Progenitor cell of endocrine pancreas (in vitro differentiated cells): ENCODE measurements around the gene KRT16. TPM values are rescaled to one million over a fixed set of nuclear protein-coding genes. Genes with fewer than 3 reads are reported as not detected.
"Not testable (repeated sequence)": the region's sequence is repeated elsewhere in the genome, so short reads cannot be mapped to it uniquely, and the experiment has no call there.

ENCODE experiments used
- DNase-seq: peaks from one replicate; pipeline ENCODE4 v3.0.0; 2021; ENCODE audit warnings: low spot score; ENCODE audit not compliant: unreplicated experiment
- H3K27ac Mint-ChIP-seq: 2 replicates; pipeline ENCODE4 v1.8.0; 2021; ENCODE audit warnings: mild to moderate bottlenecking, moderate library complexity, mixed read lengths
- H3K27me3 Mint-ChIP-seq: 2 replicates; pipeline ENCODE4 v1.8.0; 2021; ENCODE audit warnings: mixed read lengths
- H3K36me3 Mint-ChIP-seq: 2 replicates; pipeline ENCODE4 v1.8.0; 2022; ENCODE audit warnings: mixed read lengths; ENCODE audit not compliant: insufficient read depth
- H3K4me1 Mint-ChIP-seq: 2 replicates; pipeline ENCODE4 v1.8.0; 2021; ENCODE audit warnings: low read depth, mixed read lengths
- H3K4me3 Mint-ChIP-seq: 2 replicates; pipeline ENCODE4 v1.8.0; 2021; ENCODE audit warnings: low read depth, mild to moderate bottlenecking, moderate library complexity, mixed read lengths
- H3K9me3 Mint-ChIP-seq: 2 replicates; pipeline ENCODE4 v1.8.0; 2021; ENCODE audit warnings: low read depth, mixed read lengths
- CTCF ChIP-seq: fragments of 200-600 bp; sonication (generic); IDR thresholded peaks from one replicate; pipeline ENCODE4 v1.5.0; 2021; ENCODE audit warnings: antibody characterized with exemption, mild to moderate bottlenecking; ENCODE audit not compliant: unreplicated experiment
- long read RNA-seq: library from polyadenylated mRNA; unstranded; transcript quantifications from one replicate; pipeline ENCODE4 v2.0.0, GENCODE V29; 2020
- total RNA-seq: library from RNA; stranded (reverse); gene quantifications from 2 replicates; pipeline ENCODE4 v1.2.1, GENCODE V29; 2021

The KRT16 gene
- total RNA-seq: not detected in 2 replicates
- long read RNA-seq: 0 reads

- DNase-seq, H3K36me3 Mint-ChIP-seq, H3K4me3 Mint-ChIP-seq, H3K4me1 Mint-ChIP-seq, H3K9me3 Mint-ChIP-seq, H3K27ac Mint-ChIP-seq: not testable (repeated sequence)
- peaks cover 21% of the 10 kb centered on the region for H3K27me3 Mint-ChIP-seq
Observed at GRCh38 chr17:41612376-41613160, at the start of gene KRT16. Gene KRT16, minus strand, starts transcription at chr17:41612767. Its CDS starts 79 bp downstream, at chr17:41612688.

- no peak overlapping the region for H3K27ac Mint-ChIP-seq
- no peak overlapping the region for H3K4me3 Mint-ChIP-seq
- no peaks in the 10 kb centered on the region for H3K36me3 Mint-ChIP-seq
- peaks cover 4% of the 10 kb centered on the region for H3K4me1 Mint-ChIP-seq
- H3K9me3 Mint-ChIP-seq: no peaks in the 10 kb centered on the region
- peaks cover 6% of the 10 kb centered on the region for H3K27me3 Mint-ChIP-seq
- TF ChIP-seq CTCF: no peak
- DNase-seq: no peak
Observed at GRCh38 chr17:41660221-41660711, 47.7 kb upstream of the KRT16 start.

- Mint-ChIP-seq H3K27me3 (peaks cover 6% of the 10 kb centered on the region), H3K4me3 (no peak overlapping the region), H3K36me3 (no peaks in the 10 kb centered on the region), H3K9me3 (no peaks in the 10 kb centered on the region), H3K27ac (peak overlapping the region; percentile 35), H3K4me1 (peaks cover 6% of the 10 kb centered on the region)
- no peak for TF ChIP-seq CTCF
- DNase-seq: no peak
Observed at GRCh38 chr17:41659427-41660212, 47.1 kb upstream of the KRT16 start.

GRCh38 chr17:41658846-41659245 is 46.3 kb upstream of the KRT16 start:
- TF ChIP-seq CTCF: no peak
- Mint-ChIP-seq H3K4me3 (no peak overlapping the region), H3K9me3 (no peaks in the 10 kb centered on the region), H3K27me3 (peaks cover 6% of the 10 kb centered on the region), H3K27ac (no peak overlapping the region), H3K36me3 (no peaks in the 10 kb centered on the region), H3K4me1 (peaks cover 6% of the 10 kb centered on the region)
- no peak for DNase-seq

GRCh38 chr17:41657936-41658335 is 45.4 kb upstream of the KRT16 start:
- no peak for DNase-seq
- Mint-ChIP-seq H3K27ac (no peak overlapping the region), H3K27me3 (no peaks in the 10 kb centered on the region), H3K9me3 (no peaks in the 10 kb centered on the region), H3K36me3 (no peaks in the 10 kb centered on the region), H3K4me3 (no peak overlapping the region), H3K4me1 (peaks cover 6% of the 10 kb centered on the region)
- no peak for TF ChIP-seq CTCF
